Esophagus squamous epithelium (tissue), 4 donors: ENCODE data around the gene RRAGD.

Source experiments
- POLR2A ChIP-seq, 4 donors: fragments of 450-650 bp; IDR thresholded peaks; one replicate each; pipeline ENCODE4 v1.6.1; 2017; ENCODE audit warnings: antibody characterized with exemption in 4 of 4, mild to moderate bottlenecking in 4 of 4, moderate library complexity in 3 of 4
- TF ChIP-seq, protein P1 (sequence below), 6 experiments: fragments of 450-650 bp in 4 of 6; fragments of 200-600 bp in 2 of 6; sonication (generic) in 2 of 6; IDR thresholded peaks; one replicate each; pipeline ENCODE4 v1.5.1; 2016 to 2019; ENCODE audit warnings: antibody characterized with exemption in 6 of 6, mild to moderate bottlenecking in 4 of 6, moderate library complexity in 4 of 6

- TF ChIP-seq, protein P1, sequence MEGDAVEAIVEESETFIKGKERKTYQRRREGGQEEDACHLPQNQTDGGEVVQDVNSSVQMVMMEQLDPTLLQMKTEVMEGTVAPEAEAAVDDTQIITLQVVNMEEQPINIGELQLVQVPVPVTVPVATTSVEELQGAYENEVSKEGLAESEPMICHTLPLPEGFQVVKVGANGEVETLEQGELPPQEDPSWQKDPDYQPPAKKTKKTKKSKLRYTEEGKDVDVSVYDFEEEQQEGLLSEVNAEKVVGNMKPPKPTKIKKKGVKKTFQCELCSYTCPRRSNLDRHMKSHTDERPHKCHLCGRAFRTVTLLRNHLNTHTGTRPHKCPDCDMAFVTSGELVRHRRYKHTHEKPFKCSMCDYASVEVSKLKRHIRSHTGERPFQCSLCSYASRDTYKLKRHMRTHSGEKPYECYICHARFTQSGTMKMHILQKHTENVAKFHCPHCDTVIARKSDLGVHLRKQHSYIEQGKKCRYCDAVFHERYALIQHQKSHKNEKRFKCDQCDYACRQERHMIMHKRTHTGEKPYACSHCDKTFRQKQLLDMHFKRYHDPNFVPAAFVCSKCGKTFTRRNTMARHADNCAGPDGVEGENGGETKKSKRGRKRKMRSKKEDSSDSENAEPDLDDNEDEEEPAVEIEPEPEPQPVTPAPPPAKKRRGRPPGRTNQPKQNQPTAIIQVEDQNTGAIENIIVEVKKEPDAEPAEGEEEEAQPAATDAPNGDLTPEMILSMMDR (IDR thresholded peaks at IDR 0.05) = no peak
- no peak for TF ChIP-seq POLR2A (IDR thresholded peaks at IDR 0.05)
These were observed 2.1 kb upstream of the RRAGD start for GRCh38 chr6:89414215-89414614.
